G401 (cell line): ENCODE measurements around the gene RERE. TPM values are rescaled to one million over a fixed set of nuclear protein-coding genes. Genes with fewer than 3 reads are reported as not detected.
"Not testable (repeated sequence)": the region's sequence is repeated elsewhere in the genome, so short reads cannot be mapped to it uniquely, and the experiment has no call there.

Experiments used
- DNase-seq: peaks from one replicate; pipeline ENCODE4 v3.0.0-alpha.2; 2015; ENCODE audit warnings: low spot score
- in situ Hi-C: cut with HindIII; loops from 2 replicates; pipeline ENCODE4 v1.10.0; 2016; ENCODE audit warnings: low sequenced_read_pairs, mixed read lengths
- total RNA-seq: library from RNA; depleted of rRNA; stranded (reverse); fragments of >200 nt; shearing (Covaris generic); gene quantifications from 2 replicates; pipeline ENCODE4 v1.2.3, GENCODE V29; 2014

The RERE gene
- total RNA-seq, 1 experiment from 2014 or later = 22.6 TPM

DNA sequence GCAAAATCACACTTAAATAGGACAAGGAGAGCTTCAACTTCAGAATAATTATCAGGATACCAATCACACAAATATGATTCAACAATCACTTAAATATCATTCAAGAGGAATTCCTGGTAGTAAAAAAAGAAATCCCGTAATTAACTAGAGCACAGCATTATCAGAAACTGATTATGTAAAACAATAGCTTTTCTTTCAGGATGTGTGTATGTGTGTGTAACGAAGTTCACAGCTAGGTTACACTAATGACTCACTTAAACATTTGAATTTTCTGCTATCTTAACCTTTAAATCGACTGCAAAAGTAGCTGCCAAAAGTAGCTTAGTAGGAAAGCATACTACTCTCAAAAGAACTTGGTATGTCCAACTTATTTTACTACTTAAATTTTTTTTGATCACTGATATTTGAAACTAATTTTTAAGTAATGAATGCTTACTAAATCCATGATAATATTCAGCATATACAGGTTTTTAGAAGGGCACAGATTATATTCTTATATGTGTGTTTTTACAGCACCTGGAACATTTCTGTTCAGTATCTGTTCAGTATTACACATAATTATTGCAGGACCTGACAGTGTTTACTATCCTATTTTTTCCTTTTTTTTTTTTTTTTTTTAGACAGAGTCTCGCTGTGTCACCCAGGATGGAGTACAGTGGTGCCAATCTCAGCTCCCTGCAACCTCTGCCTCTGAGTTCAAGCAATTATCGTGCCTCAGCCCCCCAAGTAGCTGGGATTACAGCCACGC, 4.2 kb downstream of the RERE start:
- in situ Hi-C loops = no loop called here
- no peak for DNase-seq

DNA sequence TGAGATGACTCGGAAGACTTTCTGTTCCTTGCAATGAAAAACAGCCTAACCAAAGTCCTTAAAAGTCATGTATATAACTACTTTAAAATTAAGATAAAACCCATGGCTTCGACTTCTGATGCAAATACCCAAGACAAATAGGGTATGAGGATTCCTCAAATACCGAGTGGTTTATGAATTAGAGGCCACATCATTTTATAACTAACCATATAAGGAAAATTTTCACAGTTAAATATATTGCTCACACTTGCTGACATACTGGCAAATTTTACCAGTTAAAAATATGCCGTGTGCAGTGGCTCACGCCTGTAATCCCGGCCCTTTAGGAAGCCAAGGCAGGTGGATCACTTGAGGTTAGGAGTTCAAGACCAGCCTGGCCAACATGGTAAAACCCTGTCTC, 5.4 kb downstream of the RERE start:
- in situ Hi-C loops = no loop called here
- no peak for DNase-seq

DNA sequence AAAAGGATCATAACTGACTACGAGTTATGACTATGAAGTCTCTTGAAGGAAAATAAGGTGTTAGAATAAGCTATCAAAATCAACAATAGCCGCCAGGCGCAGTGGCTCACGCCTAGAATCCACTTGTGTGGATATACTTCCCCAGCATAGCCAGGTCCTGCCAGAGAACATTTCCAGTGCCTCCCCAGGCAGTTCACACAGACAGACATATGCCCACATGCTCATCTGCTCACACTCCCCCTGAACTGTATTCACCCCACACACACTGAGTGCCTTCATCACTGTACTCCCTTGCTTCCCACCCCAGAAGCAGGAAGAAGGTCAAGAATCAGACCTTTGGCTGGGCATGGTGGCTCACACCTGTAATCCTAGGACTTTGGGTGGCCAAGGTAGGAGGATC, 6.5 kb downstream of the RERE start:
- DNase-seq = no peak
- in situ Hi-C loops = no loop called here

DNA sequence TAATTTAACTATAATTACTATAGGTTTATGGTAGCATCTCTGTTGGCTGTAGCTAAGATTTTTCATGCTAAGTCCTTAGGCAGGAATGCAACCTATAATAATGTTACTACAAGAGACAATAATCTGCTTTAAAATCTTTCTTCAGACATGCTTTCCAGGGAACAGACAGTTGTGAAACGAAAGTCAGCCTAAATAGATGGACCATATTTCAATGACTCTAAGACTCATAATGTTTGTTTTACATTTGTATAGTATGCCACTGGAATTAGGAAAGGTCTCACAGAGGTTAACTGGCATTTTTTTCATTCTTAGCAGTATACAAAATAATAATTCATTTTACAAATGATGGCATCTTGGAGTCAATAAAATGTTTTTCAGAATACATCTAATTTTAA, 8.1 kb downstream of the RERE start:
- DNase-seq = no peak
- in situ Hi-C loops = no loop called here

DNA sequence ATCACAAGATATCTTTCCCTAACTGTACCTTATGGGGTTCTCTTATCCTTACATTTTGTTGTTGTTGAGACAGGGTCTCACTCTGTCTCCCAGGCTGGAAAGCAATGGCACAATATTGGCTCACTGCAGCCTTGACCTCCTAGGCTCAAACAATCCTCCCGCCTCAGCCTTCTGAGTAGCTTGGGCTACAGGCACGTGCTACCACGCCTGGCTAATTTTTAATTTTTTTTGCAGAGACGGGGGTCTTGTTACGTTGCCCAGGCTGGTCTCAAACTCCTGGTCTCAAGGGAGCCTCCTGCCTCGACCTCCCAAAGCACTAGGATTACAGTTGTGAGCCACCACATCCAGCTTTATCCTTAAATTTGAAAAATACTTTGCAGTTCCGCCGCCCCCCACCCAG, 10.4 kb downstream of the RERE start:
- in situ Hi-C loops = no loop called here
- DNase-seq = no peak

DNA sequence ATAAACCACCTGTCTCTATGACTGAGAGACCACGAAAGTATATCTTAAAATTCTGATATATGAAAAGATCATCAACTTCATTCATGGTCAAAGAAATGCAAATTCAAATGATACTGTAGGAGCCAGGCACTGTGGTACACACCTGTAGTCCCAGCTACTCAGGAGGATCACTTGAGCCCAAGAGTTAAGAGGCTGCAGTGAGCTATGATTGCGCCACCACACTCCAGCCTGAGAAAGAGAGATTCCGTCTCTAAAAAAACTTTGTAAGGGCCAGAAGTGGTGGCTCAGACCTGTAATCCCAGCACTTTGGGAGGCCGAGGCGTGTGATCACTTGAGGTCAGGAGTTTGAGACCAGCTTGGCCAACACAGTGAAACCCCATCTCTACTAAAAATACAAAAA, 17.0 kb downstream of the RERE start:
- in situ Hi-C loops = no loop called here
- DNase-seq = no peak

DNA sequence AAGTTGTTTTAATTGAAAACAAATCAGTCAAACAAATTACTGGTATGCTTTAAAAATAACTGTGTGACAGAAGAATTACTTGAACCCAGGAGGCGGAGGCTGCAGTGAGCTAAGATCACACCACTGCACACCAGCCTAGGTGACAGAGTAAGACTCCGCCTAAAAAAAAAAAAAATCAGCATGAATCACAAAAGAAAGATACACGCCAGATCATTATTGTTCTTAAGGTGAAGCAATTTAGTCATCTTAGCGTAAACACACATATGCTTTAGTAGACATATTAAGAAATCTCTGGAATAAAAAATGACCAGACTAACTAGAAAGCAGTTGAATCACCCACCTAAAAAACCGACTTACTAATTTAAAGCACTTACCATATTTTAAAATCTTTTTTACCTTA, 20.2 kb downstream of the RERE start:
- DNase-seq = no peak

DNA sequence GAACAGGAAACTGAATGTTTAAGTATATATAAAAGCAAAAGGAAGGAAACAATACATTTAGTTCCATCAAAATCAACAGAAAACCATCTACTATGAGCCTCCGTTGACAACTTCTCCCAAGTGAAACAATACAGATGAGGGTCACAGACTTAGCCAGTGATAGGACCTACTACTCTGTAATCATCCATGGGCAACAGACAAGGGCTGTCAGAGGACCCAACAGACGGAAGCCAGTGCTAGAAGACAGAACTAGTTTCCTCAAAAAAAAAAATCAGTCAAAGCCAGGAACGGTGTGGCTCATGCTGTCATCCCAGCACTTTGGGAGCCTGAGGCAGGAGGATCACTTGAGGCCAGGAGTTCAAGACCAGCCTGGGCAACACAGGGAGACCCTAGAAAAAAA, 20.6 kb downstream of the RERE start:
- in situ Hi-C loops = no loop called here
- no peak for DNase-seq

More for the DNA sequence above, 20.2 kb downstream of the RERE start:
- in situ Hi-C loops = no loop called here

DNA sequence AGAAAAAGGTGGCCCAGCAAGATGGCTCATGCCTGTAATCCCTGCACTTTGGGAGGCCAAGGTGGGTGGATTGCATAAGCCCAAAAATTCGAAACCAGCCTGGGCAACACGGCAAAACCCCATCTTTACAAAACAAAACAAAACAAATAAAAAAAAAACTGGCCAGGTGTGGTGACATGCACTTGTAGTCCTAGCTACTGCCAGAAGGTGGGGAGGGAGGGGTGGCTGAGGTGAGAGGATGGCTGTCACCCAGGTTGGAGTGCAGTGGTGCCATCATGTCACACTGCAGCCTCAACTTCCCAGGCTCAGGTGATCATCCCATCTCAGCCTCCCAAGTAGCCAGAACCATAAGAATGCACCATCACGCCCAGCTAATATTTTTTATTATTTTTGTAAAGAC, 22.8 kb downstream of the RERE start:
- no peak for DNase-seq
- in situ Hi-C loops = no loop called here

DNA sequence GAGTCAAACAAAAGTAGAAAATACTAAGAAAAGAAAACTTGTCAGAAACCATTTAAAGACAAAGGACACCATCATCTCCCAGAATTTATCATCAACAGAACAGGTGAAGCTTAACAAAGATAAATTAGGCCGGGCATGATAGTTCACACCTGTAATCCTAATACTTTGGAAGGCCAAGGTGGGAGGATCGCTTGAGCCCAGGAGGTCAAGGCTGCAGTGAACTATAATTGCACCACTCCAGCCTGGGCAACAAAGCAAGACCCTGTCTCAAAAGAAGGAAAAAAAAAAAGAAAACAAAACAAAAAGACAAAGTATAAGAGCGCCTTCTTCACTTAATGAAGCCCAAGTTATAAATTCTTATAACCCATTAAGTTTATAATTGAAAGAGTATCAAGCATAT, 25.6 kb downstream of the RERE start:
- no peak for DNase-seq
- in situ Hi-C loops = no loop called here

DNA sequence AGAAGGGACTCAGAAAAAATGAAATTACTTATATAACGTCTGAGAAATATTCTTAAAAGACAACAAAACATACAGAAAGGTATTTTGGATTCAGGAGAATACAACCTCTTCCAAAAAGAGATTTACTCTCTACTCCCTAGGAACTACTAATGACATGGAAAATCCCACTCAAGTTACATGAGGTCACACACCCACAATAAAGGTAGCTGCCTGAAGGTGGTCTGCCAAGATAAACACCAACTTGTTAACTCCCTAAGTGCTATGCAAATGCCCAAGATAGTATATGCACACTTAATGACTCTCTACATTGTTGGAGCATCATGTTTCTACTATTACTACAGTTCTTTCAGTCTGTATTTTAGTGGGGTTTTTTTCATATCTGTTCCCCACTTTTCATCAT, 26.5 kb downstream of the RERE start:
- in situ Hi-C loops = no loop called here
- no peak for DNase-seq

DNA sequence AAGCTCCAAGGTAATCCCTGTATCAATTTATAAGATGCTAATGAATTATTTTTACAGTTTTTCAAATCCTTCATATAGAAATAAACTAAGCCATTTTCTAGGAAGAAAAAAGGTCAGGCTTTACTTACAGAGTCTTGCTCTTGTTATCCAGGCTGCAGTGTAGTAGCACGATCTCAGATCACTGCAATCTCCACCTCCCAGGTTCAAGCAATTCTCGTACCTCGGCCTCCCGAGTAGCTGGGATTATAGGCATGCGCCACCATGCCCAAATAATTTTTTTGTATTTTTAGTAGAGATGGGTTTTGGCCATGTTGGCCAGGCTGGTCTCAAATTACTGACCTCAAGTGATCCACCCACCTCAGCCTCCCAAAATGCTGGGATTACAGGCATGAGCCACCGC, 27.0 kb downstream of the RERE start:
- no peak for DNase-seq
- in situ Hi-C loops = no loop called here

DNA sequence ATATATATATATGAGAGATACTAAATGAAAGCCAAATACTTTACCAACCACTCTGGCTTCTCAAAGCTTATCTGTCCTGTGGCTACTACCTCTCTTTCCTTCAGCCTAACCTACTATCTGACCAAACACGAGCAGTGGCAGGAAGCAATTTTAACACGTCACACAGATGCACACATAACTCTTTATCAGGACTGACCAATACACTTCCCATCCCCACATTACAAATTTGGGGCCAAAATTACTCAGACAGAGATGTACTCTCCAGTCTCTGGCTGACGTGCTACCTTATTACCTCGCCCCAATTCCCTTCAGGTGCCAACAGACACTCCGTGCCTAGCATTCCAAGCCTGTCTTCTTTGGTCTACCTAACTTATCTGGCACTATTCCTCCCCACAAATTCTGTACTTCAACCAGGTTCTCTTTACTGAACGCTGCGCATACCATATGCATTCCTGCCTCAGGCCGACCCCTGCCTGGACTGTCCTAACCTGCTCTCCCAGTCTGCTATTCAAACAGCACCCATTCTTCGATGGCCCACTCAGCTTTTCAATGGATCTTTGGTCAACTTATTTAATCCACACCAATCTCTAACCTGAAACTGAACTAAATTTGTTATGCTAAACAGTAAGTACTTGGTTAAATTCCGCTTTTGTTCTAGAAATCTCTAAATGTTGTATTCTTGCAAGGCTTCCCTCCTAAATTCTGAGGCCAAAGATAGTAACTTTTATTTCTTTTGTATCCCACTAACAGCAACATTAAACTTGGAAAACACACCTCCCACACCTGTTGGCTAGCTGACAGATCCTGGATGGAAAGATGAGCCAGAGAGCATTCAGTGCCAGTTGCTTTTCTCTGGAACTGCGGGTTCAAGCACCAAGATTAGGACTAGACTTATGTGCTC, 27.9 kb downstream of the RERE start:
- no peak for DNase-seq
- in situ Hi-C loops = no loop called here

DNA sequence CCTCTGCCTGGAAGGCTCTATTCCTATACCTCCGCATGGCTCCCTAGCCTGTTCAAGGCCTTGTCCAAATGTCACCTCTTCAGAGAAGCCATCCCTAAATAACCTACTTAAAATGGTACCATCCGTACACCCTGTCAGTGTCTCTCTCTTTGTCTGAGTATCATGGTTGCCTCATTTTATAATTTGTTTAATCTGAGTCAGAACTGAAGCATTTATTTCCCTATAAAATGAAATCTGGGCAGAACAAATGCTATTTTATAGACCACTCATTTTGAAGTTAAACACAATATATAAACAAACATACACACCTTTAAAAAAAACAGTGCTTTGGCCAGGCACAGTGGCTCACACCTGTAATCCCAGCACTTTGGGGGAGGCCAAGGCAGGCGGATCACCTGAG, 30.2 kb downstream of the RERE start:
- no peak for DNase-seq
- in situ Hi-C loops = no loop called here

DNA sequence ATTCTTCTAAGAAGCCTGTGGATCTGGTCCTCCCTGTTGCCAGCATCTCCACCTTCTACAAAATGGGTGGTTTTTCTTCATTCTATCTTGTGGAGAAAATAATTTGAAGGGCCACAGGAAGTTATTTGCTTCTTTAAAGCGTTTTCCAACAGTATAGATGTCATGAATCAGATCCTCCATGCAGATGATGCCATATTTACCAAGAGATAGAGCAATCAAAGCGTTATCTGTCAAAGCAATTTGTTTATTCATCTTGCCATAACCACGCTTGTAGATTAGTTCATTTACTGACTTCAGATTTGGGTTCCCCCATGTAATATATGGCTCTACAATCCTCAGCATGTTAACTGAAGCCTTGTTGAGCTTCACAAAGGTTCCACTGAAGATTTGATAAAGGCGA, 31.2 kb downstream of the RERE start:
- in situ Hi-C loops, DNase-seq: not testable (repeated sequence)

DNA sequence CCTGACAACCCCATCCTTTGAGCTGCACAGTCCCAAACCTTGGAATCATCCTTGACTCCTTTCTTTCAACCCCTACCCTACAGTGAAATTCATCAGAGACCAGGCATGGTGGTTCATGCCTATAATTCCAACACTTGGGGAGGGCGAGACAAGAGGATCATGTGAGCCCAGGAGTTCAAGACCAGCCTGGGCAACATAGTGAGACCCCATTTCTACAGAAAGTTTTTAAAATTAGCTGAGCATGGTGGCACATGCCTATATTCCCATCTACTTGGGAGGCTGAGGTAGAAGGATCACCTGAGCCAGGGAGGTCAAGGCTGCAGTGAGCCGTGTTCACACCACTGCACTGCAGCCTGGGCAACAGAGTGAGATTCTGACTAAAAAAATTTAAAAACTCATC, 34.5 kb downstream of the RERE start:
- DNase-seq = no peak

DNA sequence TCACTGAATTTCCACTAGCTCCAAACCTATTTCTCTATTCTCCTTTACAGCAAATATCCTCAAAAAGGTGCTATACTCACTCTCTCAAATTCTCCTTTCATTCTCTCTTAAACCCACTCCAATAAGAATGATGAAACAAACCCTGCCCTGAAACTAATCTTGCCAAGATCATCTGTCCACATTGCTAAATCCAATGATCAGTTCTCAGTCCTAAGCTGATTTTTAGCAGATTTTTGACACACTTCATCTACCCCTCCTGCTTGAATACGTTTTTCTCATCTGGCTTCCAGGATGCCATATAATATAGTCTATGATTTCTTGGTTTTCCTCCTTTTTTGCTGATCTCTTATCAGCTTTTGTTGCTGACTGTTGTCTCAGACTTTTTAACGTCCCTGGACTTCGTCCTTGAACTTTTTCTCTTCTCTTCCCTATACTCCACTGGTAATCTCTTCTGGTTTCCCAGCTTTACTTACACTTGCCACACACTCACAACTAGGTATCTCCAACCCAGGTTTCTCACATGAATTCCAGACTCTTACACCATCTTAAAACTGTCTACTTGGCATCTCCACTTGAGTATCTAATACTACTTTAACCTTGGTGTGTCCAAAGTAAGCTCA, 35.3 kb downstream of the RERE start:
- DNase-seq = no peak
- in situ Hi-C loops = no loop called here

More for the DNA sequence above, 34.5 kb downstream of the RERE start:
- in situ Hi-C loops = no loop called here

DNA sequence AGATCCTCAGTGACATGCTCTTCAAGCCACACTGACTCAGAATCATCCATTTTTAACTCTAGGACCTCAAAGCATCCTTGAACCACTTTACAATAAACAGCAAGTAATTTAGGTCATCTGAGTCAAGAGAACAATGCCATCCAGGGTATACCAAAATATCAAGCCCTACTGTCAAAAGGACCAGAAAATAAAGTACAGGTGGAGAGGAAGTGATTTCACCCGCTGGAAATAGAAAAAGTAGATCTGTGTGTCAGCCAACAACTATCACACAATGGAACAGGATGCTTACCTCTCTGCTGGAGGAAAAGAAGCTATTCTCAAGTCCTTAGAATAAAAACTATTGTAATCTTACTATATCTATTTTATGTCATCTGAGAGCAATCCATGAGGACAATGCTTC, 37.0 kb downstream of the RERE start:
- peak; percentile 66 for DNase-seq
- in situ Hi-C loops = no loop called here

DNA sequence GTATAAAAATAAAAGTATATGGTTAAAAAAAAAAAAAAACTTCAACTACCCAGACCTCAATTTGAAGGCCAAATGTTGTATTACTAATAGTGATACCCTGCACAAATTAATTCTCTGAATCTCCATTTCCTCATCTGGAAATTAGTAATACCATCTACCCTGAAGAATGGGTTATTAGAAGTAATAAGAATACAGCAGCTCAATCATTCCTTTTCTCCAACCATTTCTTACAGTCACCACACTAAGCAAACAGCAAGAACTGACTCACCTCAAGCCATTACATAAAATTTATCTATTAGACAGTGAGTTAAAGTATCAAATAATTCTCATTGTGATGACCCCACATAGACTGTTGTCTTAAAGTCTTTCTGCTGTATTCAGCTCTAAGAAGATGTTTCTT, 39.6 kb downstream of the RERE start:
- in situ Hi-C loops = no loop called here

DNA sequence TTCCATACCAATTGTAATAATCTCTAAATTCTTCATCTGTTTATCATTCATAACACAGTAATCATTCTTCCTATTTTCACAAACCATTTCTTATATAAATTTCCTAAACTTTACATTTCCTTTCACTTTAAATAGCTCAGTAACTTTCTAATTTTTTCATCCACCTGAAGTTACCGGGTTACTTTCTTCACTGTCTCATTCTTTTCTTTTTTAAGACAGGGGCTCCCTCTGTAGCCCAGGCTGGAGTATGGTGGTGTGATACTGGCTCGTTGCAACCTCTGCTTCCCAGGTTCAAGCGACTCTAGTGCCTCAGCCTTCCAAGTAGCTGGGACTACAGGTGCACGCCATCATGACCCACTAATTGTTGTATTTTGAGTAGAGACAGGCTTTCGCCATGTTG, 41.3 kb downstream of the RERE start:
- no peak for DNase-seq
- in situ Hi-C loops = no loop called here

More for the DNA sequence above, 39.6 kb downstream of the RERE start:
- no peak for DNase-seq
